HepG2 (cell line): Measurements from ENCODE around the gene ETF1. TPM values are rescaled to one million over a fixed set of nuclear protein-coding genes. Genes with fewer than 3 reads are reported as not detected.
A peak's percentile ranks its signal among the peaks of the same experiment; 100 is the strongest.

Source experiments
- ATAC-seq: fragments of 200-7000 bp; cut with Tn5 transposase; 3 replicates; pipeline ENCODE4 v1.9.1; 2020; ENCODE audit warnings: mild to moderate bottlenecking, moderate library complexity
- BruUV-seq: library from RNA; stranded (reverse); fragments of 400-500 nt; replicated peaks from 2 replicates; lab custom pipeline; 2021; lab: Mats Ljungman, UMichigan
- CTCF ChIA-PET: fragments of 300-600 bp; formaldehyde crosslinking; extraction: SDS; loops from one replicate; lab custom pipeline; 2021; ENCODE audit warnings: low total read pairs, inconsistent platforms, low intra/inter-chr PET ratio; lab: Yijun Ruan, JAX
- POLR2A ChIA-PET: fragments of 350-600 bp; sonication (Branson Sonifier 250); formaldehyde crosslinking; loops from one replicate; lab custom pipeline; 2020; ENCODE audit warnings: antibody characterized with exemption, inconsistent platforms; lab: Yijun Ruan, JAX
- DNase-seq: peaks from one replicate; pipeline ENCODE4 v3.0.0-alpha.2; 2015; ENCODE audit warnings: low spot score
- FAIRE-seq: peaks from 3 replicates; lab custom pipeline; 2011; peaks lifted over from hg19 to GRCh38; lab: Jason Lieb, UNC
- H2AFZ ChIP-seq: one replicate; pipeline ENCODE4 v1.6.1; 2011; ENCODE audit warnings: low read length, inconsistent platforms
- H3K27ac ChIP-seq: fragments of 300-600 bp; 3 replicates; pipeline ENCODE4 v1.8.0; 2011; ENCODE audit warnings: mixed run types, mild to moderate bottlenecking, mixed read lengths, low read length, inconsistent platforms; ENCODE audit not compliant: insufficient read depth; ENCODE audit errors: extremely low read length
- H3K27me3 ChIP-seq, 2 experiments: fragments of 200-600 bp in 1 of 2; 2 replicates in 1 of 2; 3 replicates in 1 of 2; pipeline versions ENCODE4 v1.6.0 to v1.8.0; 2011; ENCODE audit warnings: low read length in 2 of 2, mild to moderate bottlenecking in 2 of 2, moderate library complexity in 2 of 2, inconsistent platforms in 1 of 2; ENCODE audit not compliant: insufficient read depth in 2 of 2, control insufficient read depth in 1 of 2
- H3K36me3 ChIP-seq, 2 experiments: fragments of 200-600 bp in 1 of 2; replicated peaks in 1 of 2; 2 replicates in 1 of 2; 3 replicates in 1 of 2; pipeline versions ENCODE4 v1.5.1 to v1.8.0; 2011; ENCODE audit warnings: low read length in 2 of 2, inconsistent platforms in 1 of 2; ENCODE audit not compliant: insufficient read depth in 2 of 2, control insufficient read depth in 1 of 2
- H3K4me1 ChIP-seq: 2 replicates; pipeline ENCODE4 v1.5.1; 2012; ENCODE audit warnings: low read length, inconsistent platforms; ENCODE audit not compliant: insufficient read depth
- H3K4me2 ChIP-seq: 2 replicates; pipeline ENCODE4 v1.6.0; 2011; ENCODE audit warnings: low read depth, low read length, inconsistent platforms
- H3K4me3 ChIP-seq, 3 experiments: fragments of 200-600 bp in 1 of 3; sonication (generic), shearing (Covaris generic) in 1 of 3; replicated peaks in 1 of 3; 2 replicates each; pipeline ENCODE4 v1.5.1; 2011 to 2016; ENCODE audit warnings: low read length in 3 of 3, inconsistent platforms in 2 of 3, low read depth in 2 of 3, mild to moderate bottlenecking in 2 of 3, control low read depth in 1 of 3, mixed read lengths in 1 of 3; ENCODE audit not compliant: insufficient read depth in 1 of 3
- H3K79me2 ChIP-seq: one replicate; pipeline ENCODE4 v1.6.1; 2011; ENCODE audit warnings: low read length, inconsistent platforms; ENCODE audit not compliant: insufficient read depth
- H3K9ac ChIP-seq: 2 replicates; pipeline ENCODE4 v1.6.0; 2011; ENCODE audit warnings: mild to moderate bottlenecking, low read depth, low read length, inconsistent platforms; ENCODE audit not compliant: insufficient read depth
- H3K9me3 ChIP-seq: 2 replicates; pipeline ENCODE4 v1.5.1; 2012; ENCODE audit warnings: mild to moderate bottlenecking, low read length
- H4K20me1 ChIP-seq: 2 replicates; pipeline ENCODE4 v1.6.0; 2011; ENCODE audit warnings: inconsistent platforms, mild to moderate bottlenecking, low read length, moderate library complexity; ENCODE audit not compliant: insufficient read depth
- DNMT1 ChIP-seq: sonication (generic); formaldehyde crosslinking; IDR thresholded peaks from 2 replicates; pipeline ENCODE4 v1.5.1; 2020; ENCODE audit warnings: mild to moderate bottlenecking, missing genetic modification reagents
- FOXK1 ChIP-seq: sonication (generic); formaldehyde crosslinking; IDR thresholded peaks from 2 replicates; pipeline ENCODE4 v1.4.0; 2020; ENCODE audit warnings: low read depth, missing genetic modification reagents, borderline replicate concordance
- GTF2F1 ChIP-seq: fragments of 150-350 bp; IDR thresholded peaks from 2 replicates; pipeline ENCODE4 v1.6.1; 2014; ENCODE audit warnings: low read length
- KLF6 ChIP-seq: IDR thresholded peaks from 2 replicates; pipeline ENCODE4 v1.8.0; 2016; ENCODE audit warnings: missing biosample characterization, missing genetic modification reagents
- MIXL1 ChIP-seq: IDR thresholded peaks from 2 replicates; pipeline ENCODE4 v1.6.1; 2016
- NFKBIZ ChIP-seq: IDR thresholded peaks from 2 replicates; pipeline ENCODE4 v1.6.1; 2018; ENCODE audit warnings: missing genetic modification reagents, missing compliant biosample characterization
- NFYB ChIP-seq: sonication (generic); formaldehyde crosslinking; IDR thresholded peaks from 2 replicates; pipeline ENCODE4 v1.4.0; 2020; ENCODE audit warnings: missing genetic modification reagents
- NFYC ChIP-seq: IDR thresholded peaks from 2 replicates; pipeline ENCODE4 v1.6.1; 2016; ENCODE audit warnings: missing genetic modification reagents, missing compliant biosample characterization
- SAP130 ChIP-seq: IDR thresholded peaks from 2 replicates; pipeline ENCODE4 v1.6.1; 2016; ENCODE audit warnings: low read depth
- TOE1 ChIP-seq: sonication (generic); formaldehyde crosslinking; IDR thresholded peaks from 2 replicates; pipeline ENCODE4 v1.4.0; 2020; ENCODE audit warnings: mild to moderate bottlenecking, missing genetic modification reagents
- YEATS2 ChIP-seq: sonication (generic); formaldehyde crosslinking; IDR thresholded peaks from 2 replicates; pipeline ENCODE4 v1.4.0; 2020; ENCODE audit warnings: missing genetic modification reagents, borderline replicate concordance
- ZFX ChIP-seq: sonication (generic); formaldehyde crosslinking; IDR thresholded peaks from 2 replicates; pipeline ENCODE4 v1.4.0; 2020; ENCODE audit warnings: mild to moderate bottlenecking, low read depth, missing genetic modification reagents, moderate library complexity
- ZFY ChIP-seq: sonication (generic); formaldehyde crosslinking; IDR thresholded peaks from 2 replicates; pipeline ENCODE4 v1.4.0; 2020; ENCODE audit warnings: missing genetic modification reagents
- ZNF816 ChIP-seq: sonication (generic); formaldehyde crosslinking; IDR thresholded peaks from 2 replicates; pipeline ENCODE4 v1.8.0; 2022; ENCODE audit warnings: missing genetic modification reagents, mild to moderate bottlenecking, borderline replicate concordance
- ZNF850 ChIP-seq: sonication (generic); formaldehyde crosslinking; conservative IDR thresholded peaks from 2 replicates; pipeline ENCODE4 v1.9.0; 2021; ENCODE audit warnings: mild to moderate bottlenecking, missing genetic modification reagents
- WGBS: methylation state at CpG from one replicate; pipeline ENCODE4 v1.1.6; 2017; ENCODE audit warnings: low lambda C conversion rate; 5-methylcytosine and 5-hydroxymethylcytosine counted together
- in situ Hi-C: cut with HindIII; loops from 2 replicates; pipeline ENCODE4 v1.10.0; 2017; ENCODE audit warnings: low pct_unique_long_range_greater_than_20kb; ENCODE audit not compliant: extremely low pct_ligation_motif_present
- intact Hi-C: fragments of 100-400 bp; cut with micrococcal nuclease; formaldehyde crosslinking; loops from one replicate; pipeline ENCODE4 v1.10.0; 2022; ENCODE audit not compliant: unreplicated experiment
- polyA plus RNA-seq, 8 experiments: library from polyadenylated mRNA; depleted of rRNA in 3 of 8; stranded (reverse) in 7 of 8; unstranded in 1 of 8; fragments of >200 nt; fragmentation: Illumina TruSeq in 4 of 8; extraction: Trizol in 4 of 8; gene quantifications; 2 replicates each; pipeline versions ENCODE4 v1.2.1 to v1.2.3, GENCODE V29; 2011 to 2016; ENCODE audit warnings: low read depth in 4 of 8, missing spikeins in 1 of 8, mixed read lengths in 1 of 8; ENCODE audit not compliant: insufficient read depth in 1 of 8
- total RNA-seq, 5 experiments: library from RNA; depleted of rRNA; stranded (reverse); fragments of >200 nt; fragmentation: Illumina TruSeq; extraction: Trizol; gene quantifications; 2 replicates each; pipeline ENCODE4 v1.2.3, GENCODE V29; 2016; ENCODE audit warnings: low read depth in 1 of 5
- TF ChIP-seq, protein P1 (sequence below): sonication (generic); formaldehyde crosslinking; IDR thresholded peaks from 2 replicates; pipeline ENCODE4 v1.4.0; 2020; ENCODE audit warnings: low read depth, missing genetic modification reagents
- TF ChIP-seq, protein P2 (sequence below), 2 experiments: sonication (generic) in 1 of 2; formaldehyde crosslinking in 1 of 2; IDR thresholded peaks; 2 replicates each; pipeline versions ENCODE4 v1.5.1 to v1.6.1; 2011 to 2020; ENCODE audit warnings: borderline replicate concordance in 1 of 2, low read depth in 1 of 2, low read length in 1 of 2, mild to moderate bottlenecking in 1 of 2, missing genetic modification reagents in 1 of 2, moderate library complexity in 1 of 2
- TF ChIP-seq, protein P3 (sequence below): IDR thresholded peaks from 2 replicates; pipeline ENCODE4 v1.6.1; 2016; ENCODE audit warnings: missing genetic modification reagents, missing compliant biosample characterization

Gene ETF1
- total and polyA plus RNA-seq, 2 of the 13 experiments (the other 11 are each of a cell fraction or from before 2014, with no cell fraction given) = 52.1 to 184 TPM

DNA sequence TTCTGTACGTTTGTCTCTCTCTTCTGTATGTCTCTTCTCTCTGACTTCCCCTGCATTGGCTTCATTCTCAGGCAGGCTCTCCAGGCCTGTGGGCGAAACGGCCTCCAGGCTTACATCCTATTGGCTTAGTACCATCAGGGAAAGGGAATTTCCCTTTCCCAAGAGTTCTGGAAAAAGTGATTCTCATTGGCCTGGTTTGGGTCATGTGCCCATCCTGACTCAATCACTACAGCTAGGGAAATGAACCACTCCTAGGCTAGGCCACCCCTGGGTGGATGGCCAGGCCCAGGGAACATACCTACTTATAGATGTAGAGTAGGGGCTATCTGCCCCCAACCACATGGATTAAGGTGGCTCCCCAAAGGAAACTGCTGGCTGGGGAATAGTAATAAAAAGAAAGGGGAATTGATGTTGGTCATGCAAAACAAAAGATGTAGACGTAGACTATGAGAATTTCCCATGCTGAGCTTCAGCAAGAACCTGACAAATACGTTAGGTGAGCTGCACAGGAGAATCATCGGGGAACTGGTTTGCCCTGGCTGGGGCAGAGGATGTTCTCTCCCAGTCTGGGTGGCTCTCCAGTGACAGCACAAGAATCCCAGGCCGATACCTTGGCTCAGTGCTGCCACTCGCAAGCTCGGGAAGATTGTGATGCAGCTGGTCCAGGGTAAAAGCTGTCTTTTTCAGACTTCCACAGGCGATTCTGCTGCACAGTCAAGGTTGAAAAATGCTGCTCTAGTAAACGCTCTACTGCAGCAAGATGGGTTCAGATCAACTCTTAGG, 81.5 kb downstream of the ETF1 start:
- peak overlapping the region in 1 of 3 experiments; percentile 14; a peak in 1 of 6 replicates for H3K4me3 ChIP-seq
- peaks cover 2 to 24% of the 10 kb centered on the region in 2 experiments; a peak in 3 of 5 replicates for H3K27me3 ChIP-seq
- H3K4me1 ChIP-seq = peaks cover 61% of the 10 kb centered on the region
- no peak overlapping the region for H3K27ac ChIP-seq
- no peak for ATAC-seq
- intact Hi-C loops = no loop called here
- no peaks in the 10 kb centered on the region for H3K9me3 ChIP-seq
- peak overlapping the region; percentile 58 for H3K4me2 ChIP-seq
- POLR2A ChIA-PET = interaction anchor here (1.1 to 1.4 kb wide), 2 partner anchors 42 to 107 kb away, joined by 3 to 4 read pairs; no protein-coding TSS in a partner anchor
- DNase-seq = no peak
- FAIRE-seq = peak; percentile 37
- BruUV-seq = no TSS peak
- H3K36me3 ChIP-seq = no peaks in the 10 kb centered on the region
- WGBS = 8% methylated on average over 8 of the region's 11 CpGs
- in situ Hi-C loops = loop anchor here (5.0 kb wide), 1 partner anchor 81 kb away; the partner anchor contains the start of gene ETF1
- no peak overlapping the region for H2AFZ ChIP-seq
- CTCF ChIA-PET = interaction anchor here (1.3 kb wide), 1 partner anchor 11 kb away, joined by 4 read pairs; no protein-coding TSS in a partner anchor
- peak overlapping the region; percentile 45; the same call in 1 of the 2 replicates for H3K9ac ChIP-seq
- H3K79me2 ChIP-seq = no peaks in the 10 kb centered on the region
- H4K20me1 ChIP-seq = no peaks in the 10 kb centered on the region; the same call in 1 of the 2 replicates
- TF ChIP-seq NFYC (CRISPR knock-in tag) (peak; percentile 57), GTF2F1 (no peak), ZNF816 (CRISPR knock-in tag) (0 out of 2 replicates have a peak, but pooled peaks have one; percentile 27), TOE1 (no peak), SAP130 (CRISPR knock-in tag) (0 out of 2 replicates have a peak, but pooled peaks have one; percentile 14), NFYB (peak; percentile 34), ZFY (no peak), MIXL1 (CRISPR knock-in tag) (no peak), FOXK1 (CRISPR knock-in tag) (0 out of 2 replicates have a peak, but pooled peaks have one; percentile 33), KLF6 (no peak), ZFX (CRISPR knock-in tag) (peak; percentile 50; the same call in 1 of the 2 replicates), YEATS2 (CRISPR knock-in tag) (peak; percentile 17; the same call in 1 of the 2 replicates), ZNF850 (CRISPR knock-in tag) (no peak), NFKBIZ (peak; percentile 72; the same call in 1 of the 2 replicates), DNMT1 (CRISPR knock-in tag) (no peak)
- TF ChIP-seq, protein P1, sequence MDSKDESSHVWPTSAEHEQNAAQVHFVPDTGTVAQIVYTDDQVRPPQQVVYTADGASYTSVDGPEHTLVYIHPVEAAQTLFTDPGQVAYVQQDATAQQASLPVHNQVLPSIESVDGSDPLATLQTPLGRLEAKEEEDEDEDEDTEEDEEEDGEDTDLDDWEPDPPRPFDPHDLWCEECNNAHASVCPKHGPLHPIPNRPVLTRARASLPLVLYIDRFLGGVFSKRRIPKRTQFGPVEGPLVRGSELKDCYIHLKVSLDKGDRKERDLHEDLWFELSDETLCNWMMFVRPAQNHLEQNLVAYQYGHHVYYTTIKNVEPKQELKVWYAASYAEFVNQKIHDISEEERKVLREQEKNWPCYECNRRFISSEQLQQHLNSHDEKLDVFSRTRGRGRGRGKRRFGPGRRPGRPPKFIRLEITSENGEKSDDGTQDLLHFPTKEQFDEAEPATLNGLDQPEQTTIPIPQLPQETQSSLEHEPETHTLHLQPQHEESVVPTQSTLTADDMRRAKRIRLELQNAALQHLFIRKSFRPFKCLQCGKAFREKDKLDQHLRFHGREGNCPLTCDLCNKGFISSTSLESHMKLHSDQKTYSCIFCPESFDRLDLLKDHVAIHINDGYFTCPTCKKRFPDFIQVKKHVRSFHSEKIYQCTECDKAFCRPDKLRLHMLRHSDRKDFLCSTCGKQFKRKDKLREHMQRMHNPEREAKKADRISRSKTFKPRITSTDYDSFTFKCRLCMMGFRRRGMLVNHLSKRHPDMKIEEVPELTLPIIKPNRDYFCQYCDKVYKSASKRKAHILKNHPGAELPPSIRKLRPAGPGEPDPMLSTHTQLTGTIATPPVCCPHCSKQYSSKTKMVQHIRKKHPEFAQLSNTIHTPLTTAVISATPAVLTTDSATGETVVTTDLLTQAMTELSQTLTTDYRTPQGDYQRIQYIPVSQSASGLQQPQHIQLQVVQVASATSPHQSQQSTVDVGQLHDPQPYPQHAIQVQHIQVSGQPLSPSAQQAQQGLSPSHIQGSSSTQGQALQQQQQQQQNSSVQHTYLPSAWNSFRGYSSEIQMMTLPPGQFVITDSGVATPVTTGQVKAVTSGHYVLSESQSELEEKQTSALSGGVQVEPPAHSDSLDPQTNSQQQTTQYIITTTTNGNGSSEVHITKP = peak; percentile 74
- TF ChIP-seq, protein P2, sequence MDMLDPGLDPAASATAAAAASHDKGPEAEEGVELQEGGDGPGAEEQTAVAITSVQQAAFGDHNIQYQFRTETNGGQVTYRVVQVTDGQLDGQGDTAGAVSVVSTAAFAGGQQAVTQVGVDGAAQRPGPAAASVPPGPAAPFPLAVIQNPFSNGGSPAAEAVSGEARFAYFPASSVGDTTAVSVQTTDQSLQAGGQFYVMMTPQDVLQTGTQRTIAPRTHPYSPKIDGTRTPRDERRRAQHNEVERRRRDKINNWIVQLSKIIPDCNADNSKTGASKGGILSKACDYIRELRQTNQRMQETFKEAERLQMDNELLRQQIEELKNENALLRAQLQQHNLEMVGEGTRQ (IDR thresholded peaks at IDR 0.05; ENCODE audit: low read depth, low read length) = peak; percentile 81
- TF ChIP-seq, protein P2 (CRISPR knock-in tag; IDR thresholded peaks at IDR 0.05; ENCODE audit: borderline replicate concordance) = peak; percentile 79; the same call in 1 of the 2 replicates
- TF ChIP-seq, protein P3, sequence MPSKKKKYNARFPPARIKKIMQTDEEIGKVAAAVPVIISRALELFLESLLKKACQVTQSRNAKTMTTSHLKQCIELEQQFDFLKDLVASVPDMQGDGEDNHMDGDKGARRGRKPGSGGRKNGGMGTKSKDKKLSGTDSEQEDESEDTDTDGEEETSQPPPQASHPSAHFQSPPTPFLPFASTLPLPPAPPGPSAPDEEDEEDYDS (CRISPR knock-in tag) = 0 out of 2 replicates have a peak, but pooled peaks have one; percentile 39
